SK-N-SH (cell line): ENCODE results near the gene ZNF18. TPM values are rescaled to one million over a fixed set of nuclear protein-coding genes. Genes with fewer than 3 reads are reported as not detected.

Experiments
- CTCF ChIA-PET: fragments of 300-600, 350-600 bp; formaldehyde crosslinking; extraction: SDS; loops from one replicate; lab custom pipeline; 2021; lab: Yijun Ruan, JAX
- POLR2A ChIA-PET: fragments of 350-600 bp; sonication (Branson Sonifier 250); formaldehyde crosslinking; extraction: SDS; loops from one replicate; lab custom pipeline; 2020; ENCODE audit warnings: antibody characterized with exemption, inconsistent platforms; lab: Yijun Ruan, JAX
- DNase-seq: peaks from one replicate; pipeline ENCODE4 v3.0.0; 2012
- H2AFZ ChIP-seq: fragments of 200-600 bp; sonication (generic); 2 replicates; pipeline ENCODE4 v1.8.1; 2016; ENCODE audit warnings: antibody characterized with exemption, mild to moderate bottlenecking, low read depth
- H3F3A ChIP-seq: fragments of 200-600 bp; sonication (generic); replicated peaks from 2 replicates; pipeline ENCODE3; 2016; ENCODE audit warnings: antibody characterized with exemption, mild to moderate bottlenecking; ENCODE audit not compliant: insufficient read depth
- H3K27ac ChIP-seq, 2 experiments: fragments of 200-500 bp in 1 of 2; fragments of 200-600 bp in 1 of 2; sonication (Bioruptor generic) in 1 of 2; sonication (generic), shearing (Covaris generic) in 1 of 2; 2 replicates each; pipeline versions ENCODE4 v1.5.1 to v1.6.1; 2014 to 2016; ENCODE audit warnings: low read depth in 2 of 2, inconsistent platforms in 1 of 2, low read length in 1 of 2, mild to moderate bottlenecking in 1 of 2, mixed read lengths in 1 of 2
- H3K27me3 ChIP-seq: fragments of 200-600 bp; sonication (generic), shearing (Covaris generic); 2 replicates; pipeline ENCODE4 v1.6.1; 2016; ENCODE audit warnings: mixed run types; ENCODE audit not compliant: insufficient read depth
- H3K36me3 ChIP-seq, 2 experiments: fragments of 200-500 bp in 1 of 2; fragments of 200-600 bp in 1 of 2; sonication (Bioruptor generic) in 1 of 2; sonication (generic) in 1 of 2; replicated peaks in 1 of 2; 2 replicates each; pipeline versions ENCODE3 to v1.5.1; 2014 to 2016; ENCODE audit warnings: low read length in 1 of 2, mild to moderate bottlenecking in 1 of 2; ENCODE audit not compliant: insufficient read depth in 2 of 2, control insufficient read depth in 1 of 2
- H3K4me1 ChIP-seq, 2 experiments: fragments of 200-500 bp in 1 of 2; fragments of 200-600 bp in 1 of 2; sonication (Bioruptor generic) in 1 of 2; sonication (generic), shearing (Covaris generic) in 1 of 2; 2 replicates each; pipeline versions ENCODE4 v1.5.1 to v1.6.1; 2014 to 2016; ENCODE audit warnings: low read depth in 1 of 2, low read length in 1 of 2, mixed run types in 1 of 2; ENCODE audit not compliant: insufficient read depth in 2 of 2, control insufficient read depth in 1 of 2
- H3K4me2 ChIP-seq: fragments of 200-600 bp; sonication (generic), shearing (Covaris generic); 2 replicates; pipeline ENCODE4 v1.6.1; 2017; ENCODE audit warnings: mixed run types
- H3K4me3 ChIP-seq, 2 experiments: fragments of 200-500 bp in 1 of 2; fragments of 200-600 bp in 1 of 2; sonication (Bioruptor generic) in 1 of 2; sonication (generic), shearing (Covaris generic) in 1 of 2; 2 replicates each; pipeline versions ENCODE4 v1.5.1 to v1.8.1; 2014 to 2016; ENCODE audit warnings: low read depth in 2 of 2, inconsistent platforms in 1 of 2, low read length in 1 of 2, mild to moderate bottlenecking in 1 of 2, mixed read lengths in 1 of 2, moderate library complexity in 1 of 2
- H3K79me2 ChIP-seq: fragments of 200-600 bp; sonication (generic); 2 replicates; pipeline ENCODE4 v1.8.1; 2017; ENCODE audit warnings: mild to moderate bottlenecking; ENCODE audit not compliant: insufficient read depth
- H3K9ac ChIP-seq: fragments of 200-600 bp; sonication (generic); 2 replicates; pipeline ENCODE4 v1.6.1; 2017; ENCODE audit warnings: mixed run types
- H3K9me2 ChIP-seq: fragments of 200-600 bp; sonication (generic); 2 replicates; pipeline ENCODE4 v1.6.1; 2017; ENCODE audit warnings: mixed run types
- H3K9me3 ChIP-seq: fragments of 200-600 bp; sonication (generic); 2 replicates; pipeline ENCODE4 v1.6.1; 2017; ENCODE audit warnings: mixed run types, mild to moderate bottlenecking, moderate library complexity
- H4K20me1 ChIP-seq: fragments of 200-600 bp; sonication (generic); 2 replicates; pipeline ENCODE4 v1.6.1; 2017; ENCODE audit warnings: mild to moderate bottlenecking, mixed run types; ENCODE audit not compliant: insufficient read depth
- CHD2 ChIP-seq: fragments of 150-350 bp; IDR thresholded peaks from 2 replicates; pipeline ENCODE4 v1.6.1; 2018; ENCODE audit warnings: low read length; ENCODE audit not compliant: partially characterized antibody
- FOSL2 ChIP-seq: IDR thresholded peaks from 2 replicates; pipeline ENCODE4 v1.4.0; 2012; ENCODE audit warnings: low read depth, mild to moderate bottlenecking, moderate library complexity, borderline replicate concordance
- GATA2 ChIP-seq: sonication (generic); formaldehyde crosslinking; IDR thresholded peaks from 2 replicates; pipeline ENCODE4 v1.5.0; 2020; ENCODE audit warnings: mild to moderate bottlenecking, missing genetic modification reagents
- NFIC ChIP-seq: IDR thresholded peaks from 2 replicates; pipeline ENCODE4 v1.4.0; 2012; ENCODE audit warnings: borderline replicate concordance
- NRF1 ChIP-seq: IDR thresholded peaks from 2 replicates; pipeline ENCODE4 v1.6.1; 2012; ENCODE audit warnings: low read depth, mild to moderate bottlenecking, low read length
- PBX3 ChIP-seq: IDR thresholded peaks from 2 replicates; pipeline ENCODE4; 2012
- RAD21 ChIP-seq: IDR thresholded peaks from 2 replicates; pipeline ENCODE4 v1.6.1; 2012; ENCODE audit warnings: mild to moderate bottlenecking, low read length
- RCOR1 ChIP-seq: fragments of 150-350 bp; IDR thresholded peaks from 2 replicates; pipeline ENCODE4 v1.6.1; 2017; ENCODE audit warnings: antibody characterized with exemption, low read length
- REST ChIP-seq: IDR thresholded peaks from 2 replicates; pipeline ENCODE4 v1.6.1; 2012; ENCODE audit warnings: mild to moderate bottlenecking, low read depth, low read length, moderate library complexity
- RXRA ChIP-seq: IDR thresholded peaks from 2 replicates; pipeline ENCODE4 v1.4.0; 2012; ENCODE audit warnings: low read depth, mild to moderate bottlenecking, borderline replicate concordance
- SIN3A ChIP-seq: IDR thresholded peaks from 2 replicates; pipeline ENCODE4 v1.6.1; 2012; ENCODE audit warnings: low read depth, mild to moderate bottlenecking, low read length, moderate library complexity, borderline replicate concordance
- SMC3 ChIP-seq: IDR thresholded peaks from 2 replicates; pipeline ENCODE4 v1.6.1; 2012; ENCODE audit warnings: low read depth, low read length, improper control_type of control experiment
- TAF1 ChIP-seq: IDR thresholded peaks from 2 replicates; pipeline ENCODE4 v1.6.1; 2012; ENCODE audit warnings: low read depth, mild to moderate bottlenecking, low read length, moderate library complexity, borderline replicate concordance
- TEAD4 ChIP-seq: IDR thresholded peaks from 2 replicates; pipeline ENCODE4 v1.4.0; 2012; ENCODE audit warnings: mild to moderate bottlenecking, borderline replicate concordance; ENCODE audit not compliant: insufficient read depth
- YY1 ChIP-seq: IDR thresholded peaks from 2 replicates; pipeline ENCODE4 v1.4.0; 2012; ENCODE audit warnings: low read depth, mild to moderate bottlenecking
- WGBS: methylation state at CpG from one replicate; pipeline ENCODE4 v1.1.6; 2017; ENCODE audit warnings: low lambda C conversion rate; 5-methylcytosine and 5-hydroxymethylcytosine counted together
- polyA plus RNA-seq, 3 experiments: library from polyadenylated mRNA; depleted of rRNA; stranded (reverse); fragments of >200 nt; gene quantifications; 2 replicates each; pipeline ENCODE4 v1.2.3, GENCODE V29; 2012
- TF ChIP-seq, protein P1 (sequence below): fragments of 150-350 bp; IDR thresholded peaks from 2 replicates; pipeline ENCODE4 v1.6.1; 2017; ENCODE audit warnings: antibody characterized with exemption, low read length, low read depth, borderline replicate concordance
- TF ChIP-seq, protein P2 (sequence below): IDR thresholded peaks from 2 replicates; pipeline ENCODE4 v1.4.0; 2012; ENCODE audit warnings: low read depth

ZNF18 gene
- polyA plus RNA-seq, 1 of the 3 experiments (the other 2 are of a cell fraction): 3.2 TPM

DNA sequence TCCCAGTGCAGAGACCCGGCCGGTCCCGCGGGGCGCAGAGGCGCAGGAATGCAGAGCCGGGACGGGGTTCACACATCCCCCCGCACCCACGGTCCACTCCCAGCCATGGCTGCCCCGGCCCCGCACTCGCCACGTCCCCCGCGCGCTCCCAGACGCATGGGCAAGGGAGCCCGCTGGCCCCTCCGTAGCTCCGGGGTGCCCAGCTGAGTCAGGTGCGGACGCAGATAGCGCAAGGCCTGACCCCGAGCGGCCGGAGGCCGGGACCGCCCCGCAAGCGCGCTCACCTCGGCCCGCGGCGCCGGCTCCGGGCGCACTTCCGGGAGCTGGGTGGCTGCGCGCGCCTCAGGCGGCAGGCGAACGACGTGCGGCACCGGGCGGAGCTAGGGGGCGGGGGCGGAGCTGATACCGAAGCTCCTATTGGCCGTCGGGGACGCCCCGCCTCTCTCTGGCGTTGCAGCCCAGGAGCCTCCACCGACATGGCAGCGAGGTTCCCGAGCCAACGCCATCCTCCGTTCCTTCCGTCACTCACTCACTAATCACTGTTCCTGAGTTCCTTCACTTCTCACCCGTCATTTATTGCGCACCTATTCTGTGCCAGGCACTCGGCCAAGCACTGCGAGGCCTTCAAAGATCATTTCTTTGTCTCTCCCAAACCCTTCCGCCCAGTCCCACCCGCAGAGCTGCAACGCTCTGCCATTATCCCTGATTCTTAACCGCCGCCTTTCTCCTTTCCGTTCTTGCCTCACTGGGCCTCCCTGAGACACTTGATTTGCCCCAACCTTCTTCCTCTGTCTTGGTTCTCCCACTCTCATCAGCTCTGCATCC is at the start of gene ZNF18 (continued):
- TF ChIP-seq PBX3 (no peak), RXRA (no peak), CHD2 (peak; percentile 16), SIN3A (0 out of 2 replicates have a peak, but pooled peaks have one; percentile 55), TEAD4 (0 out of 2 replicates have a peak, but pooled peaks have one; percentile 13), SMC3 (no peak), NFIC (no peak), TAF1 (peak; percentile 81; the same call in 1 of the 2 replicates), RAD21 (no peak)
- TF ChIP-seq, protein P1, sequence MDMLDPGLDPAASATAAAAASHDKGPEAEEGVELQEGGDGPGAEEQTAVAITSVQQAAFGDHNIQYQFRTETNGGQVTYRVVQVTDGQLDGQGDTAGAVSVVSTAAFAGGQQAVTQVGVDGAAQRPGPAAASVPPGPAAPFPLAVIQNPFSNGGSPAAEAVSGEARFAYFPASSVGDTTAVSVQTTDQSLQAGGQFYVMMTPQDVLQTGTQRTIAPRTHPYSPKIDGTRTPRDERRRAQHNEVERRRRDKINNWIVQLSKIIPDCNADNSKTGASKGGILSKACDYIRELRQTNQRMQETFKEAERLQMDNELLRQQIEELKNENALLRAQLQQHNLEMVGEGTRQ: no peak
- TF ChIP-seq, protein P2, sequence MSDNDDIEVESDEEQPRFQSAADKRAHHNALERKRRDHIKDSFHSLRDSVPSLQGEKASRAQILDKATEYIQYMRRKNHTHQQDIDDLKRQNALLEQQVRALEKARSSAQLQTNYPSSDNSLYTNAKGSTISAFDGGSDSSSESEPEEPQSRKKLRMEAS: peak; percentile 50; the same call in 1 of the 2 replicates

DNA sequence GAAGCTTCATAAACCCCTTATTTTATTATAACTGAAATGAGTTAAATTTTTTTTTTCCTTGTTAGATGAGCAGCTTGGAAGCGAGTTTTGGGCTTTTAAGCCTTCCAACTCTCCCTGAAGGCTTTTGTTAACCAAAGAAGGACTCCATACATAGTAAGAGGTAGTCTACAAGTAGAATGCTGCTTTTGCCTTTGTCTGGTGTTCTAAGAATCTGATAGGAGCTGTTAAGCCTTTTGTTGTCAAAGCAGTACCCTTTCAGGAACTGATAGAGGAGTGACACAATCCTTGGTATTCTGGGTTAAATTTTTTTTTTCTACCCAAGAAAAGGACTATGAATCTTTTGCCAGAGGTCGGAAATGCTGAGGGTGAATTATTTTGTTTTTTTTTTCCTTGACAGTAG is 49.5 kb upstream of the ZNF18 start:
- WGBS: 71% methylated on average over 2 of the region's 2 CpGs
- Histone ChIP-seq H3K79me2 (peaks cover 98% of the 10 kb centered on the region), H3K9me2 (no peaks in the 10 kb centered on the region), H3K9me3 (no peaks in the 10 kb centered on the region), H3K4me3 (no peak overlapping the region), H3K27me3 (no peaks in the 10 kb centered on the region), H3K9ac (no peak overlapping the region), H4K20me1 (peaks cover 86% of the 10 kb centered on the region), H3K27ac (no peak overlapping the region), H3K4me2 (no peak overlapping the region), H3K4me1 (no peaks in the 10 kb centered on the region; a peak in 2 of 4 replicates), H2AFZ (no peak overlapping the region), H3F3A (peaks cover under 1% of the 10 kb centered on the region), H3K36me3 (no peaks in the 10 kb centered on the region)
- CTCF ChIA-PET: no interaction called here
- DNase-seq: no peak
- TF ChIP-seq FOSL2 (no peak), CHD2 (no peak), NFIC (no peak), NRF1 (no peak), GATA2 (no peak), YY1 (no peak), REST (no peak), PBX3 (no peak), RCOR1 (no peak)
- POLR2A ChIA-PET: interaction anchor here (0.9 kb wide), 1 partner anchor 26 kb away, joined by 4 read pairs; the partner anchor contains the start of gene MAP2K4
